K562 (cell line): ENCODE data around the gene PLD3. TPM values are rescaled to one million over a fixed set of nuclear protein-coding genes. Genes with fewer than 3 reads are reported as not detected.

Source experiments
- ATAC-seq: fragments of 200-7000 bp; cut with Tn5 transposase; 3 replicates; pipeline ENCODE4 v1.9.1; 2020; ENCODE audit warnings: moderate library complexity
- BruUV-seq: library from RNA; stranded (reverse); fragments of 400-500 nt; replicated peaks from 2 replicates; lab custom pipeline; 2021; lab: Mats Ljungman, UMichigan
- CTCF ChIA-PET: fragments of 300-600 bp; formaldehyde crosslinking; extraction: SDS; loops from one replicate; lab custom pipeline; 2021; ENCODE audit warnings: low intra/inter-chr PET ratio; lab: Yijun Ruan, JAX
- POLR2A ChIA-PET: fragments of 300-600, 350-650 bp; sonication (Branson Sonifier 250); formaldehyde crosslinking; extraction: SDS; loops from one replicate; lab custom pipeline; 2021; ENCODE audit warnings: antibody characterized with exemption, inconsistent platforms; lab: Yijun Ruan, JAX
- DNase-seq, 4 experiments: peaks; one replicate each; pipeline versions ENCODE4 v3.0.0 to v3.0.0-alpha.2; 2011 to 2018; ENCODE audit warnings: low spot score in 3 of 4, mixed read lengths in 3 of 4; ENCODE audit errors: extremely low read depth in 1 of 4
- FAIRE-seq: peaks from 2 replicates; lab custom pipeline; 2011; peaks lifted over from hg19 to GRCh38; lab: Jason Lieb, UNC
- H2AFZ ChIP-seq: 2 replicates; pipeline ENCODE4 v1.6.0; 2011; ENCODE audit warnings: low read depth, low read length, control low read depth, inconsistent platforms
- H3K27ac ChIP-seq: fragments of 200-600 bp; 3 replicates; pipeline ENCODE4 v1.8.0; 2011; ENCODE audit warnings: low read depth, mild to moderate bottlenecking, control low read depth, inconsistent platforms, low read length, moderate library complexity, mixed read lengths; ENCODE audit errors: extremely low read depth
- H3K27me3 ChIP-seq, 2 experiments: fragments of 300-600 bp in 1 of 2; 2 replicates in 1 of 2; 3 replicates in 1 of 2; pipeline versions ENCODE4 v1.6.0 to v1.8.0; 2011; ENCODE audit warnings: inconsistent platforms in 2 of 2, low read length in 2 of 2, mild to moderate bottlenecking in 1 of 2, mixed read lengths in 1 of 2, moderate library complexity in 1 of 2; ENCODE audit not compliant: control insufficient read depth in 2 of 2, insufficient read depth in 2 of 2
- H3K36me3 ChIP-seq: fragments of 300-600 bp; 3 replicates; pipeline ENCODE4 v1.8.0; 2011; ENCODE audit warnings: mild to moderate bottlenecking, low read length, inconsistent platforms; ENCODE audit not compliant: control insufficient read depth, insufficient read depth
- H3K4me1 ChIP-seq, 2 experiments: fragments of 200-600 bp in 1 of 2; replicated peaks in 1 of 2; 2 replicates in 1 of 2; 3 replicates in 1 of 2; pipeline versions ENCODE4 v1.5.1 to v1.8.0; 2011; ENCODE audit warnings: inconsistent platforms in 2 of 2, low read length in 2 of 2, mild to moderate bottlenecking in 1 of 2, mixed read lengths in 1 of 2, moderate library complexity in 1 of 2; ENCODE audit not compliant: control insufficient read depth in 2 of 2, insufficient read depth in 2 of 2
- H3K4me2 ChIP-seq: 2 replicates; pipeline ENCODE4 v1.6.1; 2011; ENCODE audit warnings: low read length, control low read depth, inconsistent platforms, mixed read lengths; ENCODE audit not compliant: insufficient read depth
- H3K4me3 ChIP-seq: fragments of 200-600 bp; sonication (generic), shearing (Covaris generic); 2 replicates; pipeline ENCODE4 v1.5.1; 2016; ENCODE audit warnings: control low read depth, inconsistent platforms
- H3K79me2 ChIP-seq: fragments of 200-600 bp; 3 replicates; pipeline ENCODE4 v1.8.0; 2011; ENCODE audit warnings: low read length, inconsistent platforms; ENCODE audit not compliant: control insufficient read depth, insufficient read depth
- H3K9ac ChIP-seq, 2 experiments: 2 replicates each; pipeline versions ENCODE4 v1.6.0 to v1.6.1; 2011; ENCODE audit warnings: low read depth in 2 of 2, low read length in 2 of 2, control low read depth in 1 of 2, inconsistent platforms in 1 of 2, mild to moderate bottlenecking in 1 of 2, mixed read lengths in 1 of 2; ENCODE audit not compliant: insufficient read depth in 1 of 2
- H3K9me1 ChIP-seq: one replicate; pipeline ENCODE4 v1.6.0; 2011; ENCODE audit warnings: inconsistent platforms, mild to moderate bottlenecking, low read length, moderate library complexity; ENCODE audit not compliant: control insufficient read depth, insufficient read depth
- H3K9me3 ChIP-seq: replicated peaks from 2 replicates; pipeline ENCODE4 v1.5.1; 2011; ENCODE audit warnings: low read depth, low read length, inconsistent platforms; ENCODE audit not compliant: control insufficient read depth, insufficient read depth
- H4K20me1 ChIP-seq: replicated peaks from 2 replicates; pipeline ENCODE4 v1.6.1; 2011; ENCODE audit warnings: low read length, inconsistent platforms, mixed read lengths; ENCODE audit not compliant: control insufficient read depth, insufficient read depth
- ARID3B ChIP-seq: fragments of 250-450 bp; sonication (Bioruptor Pico); IDR thresholded peaks from 2 replicates; pipeline ENCODE4 v1.4.0; 2020; ENCODE audit warnings: borderline replicate concordance
- BDP1 ChIP-seq: IDR thresholded peaks from 3 replicates; pipeline ENCODE4 v1.6.1; 2011; ENCODE audit not compliant: insufficient read length, insufficient read depth
- HDAC8 ChIP-seq: fragments of 450-650 bp; IDR thresholded peaks from 2 replicates; pipeline ENCODE4 v1.6.1; 2016; ENCODE audit warnings: mild to moderate bottlenecking, missing genetic modification characterization, moderate library complexity, missing compliant biosample characterization
- JUN ChIP-seq, 2 experiments: sonication (generic) in 1 of 2; formaldehyde crosslinking in 1 of 2; IDR thresholded peaks; 2 replicates each; pipeline versions ENCODE4 v1.6.1 to v1.8.0; 2012 to 2022; ENCODE audit warnings: borderline replicate concordance in 2 of 2, mild to moderate bottlenecking in 2 of 2, improper control_type of control experiment in 1 of 2, low read depth in 1 of 2, low read length in 1 of 2, missing genetic modification reagents in 1 of 2
- MBD2 ChIP-seq: sonication (generic); IDR thresholded peaks from 2 replicates; pipeline ENCODE4 v1.6.1; 2016; ENCODE audit warnings: low read depth, borderline replicate concordance
- POLR2G ChIP-seq: fragments of 200-400 bp; formaldehyde crosslinking; IDR thresholded peaks from 2 replicates; pipeline ENCODE4 v1.6.1; 2017; ENCODE audit warnings: low read depth, mild to moderate bottlenecking, antibody characterized with exemption, low read length, moderate library complexity
- WGBS: fragments of 100-300 bp; shearing (Covaris generic); methylation state at CpG from one replicate; pipeline ENCODE4 v1.1.6; 2016; ENCODE audit warnings: low coverage, mixed read lengths; ENCODE audit not compliant: insufficient coverage; ENCODE audit errors: missing lambda C conversion rate; 5-methylcytosine and 5-hydroxymethylcytosine counted together
- in situ Hi-C: fragments of 300-500 bp; cut with MboI; formaldehyde crosslinking; loops from 4 replicates; pipeline ENCODE4 v1.15.0; 2018; ENCODE audit warnings: inconsistent platforms, mixed read lengths
- intact Hi-C: fragments of 100-400 bp; cut with micrococcal nuclease; formaldehyde crosslinking; loops from 2 replicates; pipeline ENCODE4 v1.14.2; 2022
- polyA plus RNA-seq, 8 experiments: library from polyadenylated mRNA; depleted of rRNA in 4 of 8; stranded (reverse) in 5 of 8; unstranded in 3 of 8; fragments of >200 nt; fragmentation: Nextera tagmentation in 2 of 8; fragmentation: Illumina TruSeq in 1 of 8; extraction: Ambion mirVana in 2 of 8; extraction: Trizol in 1 of 8; gene quantifications; 2 replicates each; pipeline versions ENCODE4 v1.2.1 to v1.2.3, GENCODE V29; 2011 to 2014; ENCODE audit warnings: inconsistent platforms in 1 of 8, missing spikeins in 1 of 8
- total RNA-seq, 7 experiments: library from RNA; depleted of rRNA in 6 of 7; stranded (reverse); fragments of >200 nt in 6 of 7; fragmentation: Illumina TruSeq in 2 of 7; extraction: Trizol in 2 of 7; gene quantifications; 2 replicates each; pipeline versions ENCODE4 v1.2.1 to v1.2.3, GENCODE V29; 2011 to 2021; ENCODE audit warnings: low replicate concordance in 1 of 7

The PLD3 gene
- total and polyA plus RNA-seq, 9 of the 15 experiments (the other 6 are each of a cell fraction or from before 2014, with no cell fraction given) = 2.3 to 128 (median 72.7) TPM

- H3K27me3 ChIP-seq = no peaks in the 10 kb centered on the region
- no peak for ATAC-seq
- CTCF ChIA-PET = no interaction called here
- H3K9me3 ChIP-seq = no peaks in the 10 kb centered on the region
- BruUV-seq = no TSS peak
- 72% methylated on average over 2 of the region's 2 CpGs for WGBS
- DNase-seq = no peak
- in situ Hi-C loops = no loop called here
- H3K9ac ChIP-seq = no peak overlapping the region
- TF ChIP-seq HDAC8 (tag) (no peak), MBD2 (no peak), JUN (IDR thresholded peaks at IDR 0.05; ENCODE audit: borderline replicate concordance, low read depth, low read length) (no peak), JUN (CRISPR knock-in tag; IDR thresholded peaks at IDR 0.05; ENCODE audit: borderline replicate concordance) (no peak), POLR2G (no peak), BDP1 (no peak), ARID3B (CRISPR knock-in tag) (no peak)
- TF ChIP-seq, all 486 proteins: peak for 0
- Histone ChIP-seq H3K9me1 (peaks cover 3% of the 10 kb centered on the region), H4K20me1 (no peaks in the 10 kb centered on the region; the same call in 1 of the 2 replicates), H3K4me1 (peaks cover 0 to 8% of the 10 kb centered on the region in 2 experiments; a peak in 2 of 5 replicates), H3K27ac (no peak overlapping the region), H3K79me2 (peaks cover 13% of the 10 kb centered on the region), H2AFZ (no peak overlapping the region), H3K36me3 (peaks cover 60% of the 10 kb centered on the region; the same call in 2 of the 3 replicates), H3K4me3 (no peak overlapping the region), H3K4me2 (no peak overlapping the region)
- no peak for FAIRE-seq
- intact Hi-C loops = no loop called here
- POLR2A ChIA-PET = interaction anchor here (0.6 to 1.2 kb wide), 2 partner anchors 29 to 1027 kb away, joined by 3 to 4 read pairs; partner anchors contain the start of gene B9D2
These were observed 11.4 kb upstream of the PLD3 start for GRCh38 chr19:40337107-40337506.
